SU-DHL-6 (cell line): ENCODE measurements around the gene MAFF.

Experiments used
- EZH2phosphoT487 ChIP-seq: fragments of 200-600 bp; sonication (generic), shearing (Covaris generic); conservative IDR thresholded peaks from 2 replicates; pipeline ENCODE4 v1.6.1; 2018; ENCODE audit warnings: mild to moderate bottlenecking, antibody characterized with exemption, low read length, moderate library complexity, mixed read lengths
- TF ChIP-seq, protein P1 (sequence below): fragments of 200-600 bp; sonication (generic); IDR thresholded peaks from one replicate; pipeline ENCODE4 v1.5.1; 2017; ENCODE audit warnings: antibody characterized with exemption, mild to moderate bottlenecking, low read length, moderate library complexity; ENCODE audit not compliant: insufficient read depth, poor library complexity, severe bottlenecking

GRCh38 chr22:38238519-38239071 is 36.8 kb downstream of the MAFF start:
- TF ChIP-seq, protein P1, sequence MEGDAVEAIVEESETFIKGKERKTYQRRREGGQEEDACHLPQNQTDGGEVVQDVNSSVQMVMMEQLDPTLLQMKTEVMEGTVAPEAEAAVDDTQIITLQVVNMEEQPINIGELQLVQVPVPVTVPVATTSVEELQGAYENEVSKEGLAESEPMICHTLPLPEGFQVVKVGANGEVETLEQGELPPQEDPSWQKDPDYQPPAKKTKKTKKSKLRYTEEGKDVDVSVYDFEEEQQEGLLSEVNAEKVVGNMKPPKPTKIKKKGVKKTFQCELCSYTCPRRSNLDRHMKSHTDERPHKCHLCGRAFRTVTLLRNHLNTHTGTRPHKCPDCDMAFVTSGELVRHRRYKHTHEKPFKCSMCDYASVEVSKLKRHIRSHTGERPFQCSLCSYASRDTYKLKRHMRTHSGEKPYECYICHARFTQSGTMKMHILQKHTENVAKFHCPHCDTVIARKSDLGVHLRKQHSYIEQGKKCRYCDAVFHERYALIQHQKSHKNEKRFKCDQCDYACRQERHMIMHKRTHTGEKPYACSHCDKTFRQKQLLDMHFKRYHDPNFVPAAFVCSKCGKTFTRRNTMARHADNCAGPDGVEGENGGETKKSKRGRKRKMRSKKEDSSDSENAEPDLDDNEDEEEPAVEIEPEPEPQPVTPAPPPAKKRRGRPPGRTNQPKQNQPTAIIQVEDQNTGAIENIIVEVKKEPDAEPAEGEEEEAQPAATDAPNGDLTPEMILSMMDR: no peak
- no peak for TF ChIP-seq EZH2phosphoT487
